Skeletal muscle satellite cell (primary cell): ENCODE data around the gene LGALS1.

Experiments used
- H3K27me3 ChIP-seq: 2 replicates; pipeline ENCODE4 v1.7.0; 2013; ENCODE audit warnings: low read length; ENCODE audit not compliant: control insufficient read depth, insufficient read depth
- H3K36me3 ChIP-seq: 2 replicates; pipeline ENCODE4 v1.7.0; 2013; ENCODE audit warnings: mild to moderate bottlenecking, control low read depth, low read length; ENCODE audit not compliant: insufficient read depth
- H3K4me1 ChIP-seq: 2 replicates; pipeline ENCODE4 v1.7.0; 2013; ENCODE audit warnings: low read length; ENCODE audit not compliant: control insufficient read depth, insufficient read depth
- H3K4me2 ChIP-seq: 2 replicates; pipeline ENCODE4 v1.7.0; 2013; ENCODE audit warnings: mild to moderate bottlenecking, low read length
- H3K4me3 ChIP-seq: 2 replicates; pipeline ENCODE4 v1.7.0; 2013; ENCODE audit warnings: low read length
- H3K9ac ChIP-seq: 2 replicates; pipeline ENCODE4 v1.7.0; 2013; ENCODE audit warnings: mild to moderate bottlenecking, low read depth, low read length, moderate library complexity
- H3K9me3 ChIP-seq: replicated peaks from 2 replicates; pipeline ENCODE4 v1.7.0; 2013; ENCODE audit warnings: mild to moderate bottlenecking, control low read depth, low read length

LGALS1 gene

DNA sequence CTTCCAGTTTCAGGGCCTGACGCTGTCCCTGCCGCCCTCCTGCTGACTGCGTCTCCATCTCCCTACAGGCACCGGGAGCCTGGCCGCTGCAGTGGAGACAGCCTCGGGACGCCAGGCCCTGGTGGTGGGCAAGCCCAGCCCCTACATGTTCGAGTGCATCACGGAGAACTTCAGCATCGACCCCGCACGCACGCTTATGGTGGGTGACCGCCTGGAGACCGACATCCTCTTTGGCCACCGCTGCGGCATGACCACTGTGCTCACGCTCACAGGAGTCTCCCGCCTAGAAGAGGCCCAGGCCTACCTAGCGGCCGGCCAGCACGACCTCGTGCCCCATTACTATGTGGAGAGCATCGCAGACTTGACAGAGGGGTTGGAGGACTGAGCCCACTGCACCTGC lies 9.9 kb upstream of the LGALS1 start:
- peaks cover 12% of the 10 kb centered on the region for H3K36me3 ChIP-seq

DNA sequence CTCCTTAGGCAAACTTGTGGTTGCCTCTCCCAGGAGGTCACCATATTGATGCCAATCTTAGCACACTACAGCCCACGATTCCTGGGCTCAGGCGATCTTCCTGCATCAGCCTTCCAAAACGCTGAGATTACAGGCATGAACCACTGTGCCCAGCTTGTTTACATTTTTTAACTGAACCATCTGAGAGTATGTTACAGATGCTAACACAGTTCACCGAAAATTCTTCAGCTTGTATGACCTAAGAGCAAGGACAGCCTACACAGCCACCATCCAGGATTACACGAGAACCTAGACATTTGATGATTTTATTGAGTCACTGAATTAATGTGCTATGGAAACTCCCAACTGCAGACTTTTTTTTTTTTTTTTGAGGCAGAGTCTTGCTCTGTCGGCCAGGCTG lies 5.8 kb upstream of the LGALS1 start:
- peaks cover 15% of the 10 kb centered on the region for H3K4me1 ChIP-seq
- no peak overlapping the region for H3K9ac ChIP-seq
- no peak overlapping the region for H3K4me3 ChIP-seq
- H3K36me3 ChIP-seq = peaks cover 12% of the 10 kb centered on the region
- no peaks in the 10 kb centered on the region for H3K9me3 ChIP-seq
- no peak overlapping the region for H3K4me2 ChIP-seq
- H3K27me3 ChIP-seq = no peaks in the 10 kb centered on the region

More for the DNA sequence above, 9.9 kb upstream of the LGALS1 start:
- Histone ChIP-seq H3K27me3 (no peaks in the 10 kb centered on the region), H3K4me2 (no peak overlapping the region), H3K4me3 (no peak overlapping the region), H3K9ac (no peak overlapping the region), H3K4me1 (peaks cover 43% of the 10 kb centered on the region), H3K9me3 (no peaks in the 10 kb centered on the region)

DNA sequence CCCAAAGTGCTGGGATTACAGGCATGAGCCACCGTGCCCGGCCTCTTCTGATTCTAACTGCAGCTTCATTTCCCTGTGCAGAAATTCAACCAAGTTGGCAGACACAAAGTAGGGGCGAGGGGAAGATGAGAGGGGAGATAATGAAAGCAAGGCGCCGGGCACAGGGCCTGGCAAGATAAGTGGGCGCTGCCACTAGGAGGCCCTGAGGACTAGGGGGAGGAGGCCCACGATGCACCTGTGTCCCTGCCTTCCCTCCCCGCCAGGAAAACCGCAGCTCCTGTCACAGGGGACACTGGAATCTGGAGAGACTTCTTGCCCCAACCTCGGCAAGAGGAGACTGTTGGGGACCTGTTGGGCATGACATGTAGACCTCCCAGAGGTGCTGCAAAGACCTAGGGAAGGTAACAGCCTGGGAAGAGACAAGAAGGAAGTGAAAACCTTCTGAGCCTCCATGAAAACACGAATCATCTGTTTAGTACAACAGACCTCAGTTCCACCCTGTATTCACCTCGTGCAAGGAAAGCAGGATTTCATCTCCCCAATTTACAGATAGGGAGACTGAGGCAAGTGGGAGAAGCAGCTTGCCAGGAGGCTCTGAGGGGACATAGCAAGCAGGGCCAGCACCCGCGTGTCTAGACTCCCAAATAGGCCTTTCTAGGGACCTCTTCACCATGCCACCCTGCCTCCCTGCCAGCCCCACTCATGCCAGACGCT lies 3.1 kb upstream of the LGALS1 start:
- H3K36me3 ChIP-seq = peaks cover 2% of the 10 kb centered on the region
- no peak overlapping the region for H3K4me2 ChIP-seq
- no peak overlapping the region for H3K9ac ChIP-seq
- H3K4me3 ChIP-seq = no peak overlapping the region
- peaks cover 17% of the 10 kb centered on the region for H3K4me1 ChIP-seq
- H3K9me3 ChIP-seq = no peaks in the 10 kb centered on the region
- H3K27me3 ChIP-seq = no peaks in the 10 kb centered on the region

DNA sequence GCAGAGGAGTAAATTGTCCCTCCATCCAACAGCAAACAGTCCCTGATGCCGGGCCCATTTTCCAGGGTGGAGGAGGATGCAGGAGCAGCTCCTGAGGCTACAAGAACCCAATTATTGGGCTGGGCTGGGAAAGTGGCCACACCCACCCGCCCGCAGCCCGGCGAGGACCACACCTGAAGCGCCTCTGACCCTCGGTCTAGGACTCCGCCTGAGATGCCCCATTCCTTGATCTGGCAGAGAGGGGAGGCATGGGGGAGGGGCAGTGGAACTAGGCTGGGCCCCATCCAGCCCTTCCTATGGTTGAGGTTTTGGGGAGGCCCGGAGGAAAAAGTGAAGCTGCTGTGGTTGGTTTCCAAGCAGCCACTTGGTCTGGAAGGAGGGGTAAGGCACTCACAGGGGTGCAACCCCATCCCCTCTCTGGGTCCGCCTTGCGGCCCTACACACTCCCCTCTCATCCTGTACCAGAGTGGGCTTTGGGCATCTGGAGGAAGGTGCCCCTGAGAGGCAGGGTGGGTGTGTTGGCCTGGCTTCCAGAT lies 2.4 kb upstream of the LGALS1 start:
- Histone ChIP-seq H3K27me3 (no peaks in the 10 kb centered on the region), H3K4me1 (peaks cover 17% of the 10 kb centered on the region), H3K36me3 (peaks cover 6% of the 10 kb centered on the region)

DNA sequence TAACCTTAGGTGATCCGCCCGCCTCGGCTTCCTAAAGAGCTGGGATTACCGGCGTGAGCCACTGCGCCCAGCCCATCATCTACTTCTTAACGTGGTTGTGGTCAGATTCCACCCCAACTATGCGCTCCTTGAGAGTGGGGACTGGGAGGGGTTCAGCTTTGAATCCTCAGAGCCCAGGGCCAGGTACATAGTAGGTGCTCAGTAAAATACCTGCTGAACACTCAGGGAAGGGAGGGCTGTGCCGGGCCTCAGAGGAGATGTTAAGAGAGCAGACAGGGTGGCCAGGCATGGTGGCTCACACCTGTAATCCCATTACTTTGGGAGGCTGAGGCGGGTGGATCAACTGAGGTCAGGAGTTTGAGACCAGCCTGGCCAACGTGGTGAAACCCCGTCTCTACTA lies 1.2 kb upstream of the LGALS1 start:
- Histone ChIP-seq H3K9ac (peak overlapping the region; percentile 36), H3K4me1 (peaks cover 18% of the 10 kb centered on the region), H3K4me2 (peak overlapping the region; percentile 21)

More for the DNA sequence above, 2.4 kb upstream of the LGALS1 start:
- H3K9me3 ChIP-seq = no peaks in the 10 kb centered on the region
- H3K9ac ChIP-seq = no peak overlapping the region
- H3K4me2 ChIP-seq = no peak overlapping the region
- H3K4me3 ChIP-seq = no peak overlapping the region

DNA sequence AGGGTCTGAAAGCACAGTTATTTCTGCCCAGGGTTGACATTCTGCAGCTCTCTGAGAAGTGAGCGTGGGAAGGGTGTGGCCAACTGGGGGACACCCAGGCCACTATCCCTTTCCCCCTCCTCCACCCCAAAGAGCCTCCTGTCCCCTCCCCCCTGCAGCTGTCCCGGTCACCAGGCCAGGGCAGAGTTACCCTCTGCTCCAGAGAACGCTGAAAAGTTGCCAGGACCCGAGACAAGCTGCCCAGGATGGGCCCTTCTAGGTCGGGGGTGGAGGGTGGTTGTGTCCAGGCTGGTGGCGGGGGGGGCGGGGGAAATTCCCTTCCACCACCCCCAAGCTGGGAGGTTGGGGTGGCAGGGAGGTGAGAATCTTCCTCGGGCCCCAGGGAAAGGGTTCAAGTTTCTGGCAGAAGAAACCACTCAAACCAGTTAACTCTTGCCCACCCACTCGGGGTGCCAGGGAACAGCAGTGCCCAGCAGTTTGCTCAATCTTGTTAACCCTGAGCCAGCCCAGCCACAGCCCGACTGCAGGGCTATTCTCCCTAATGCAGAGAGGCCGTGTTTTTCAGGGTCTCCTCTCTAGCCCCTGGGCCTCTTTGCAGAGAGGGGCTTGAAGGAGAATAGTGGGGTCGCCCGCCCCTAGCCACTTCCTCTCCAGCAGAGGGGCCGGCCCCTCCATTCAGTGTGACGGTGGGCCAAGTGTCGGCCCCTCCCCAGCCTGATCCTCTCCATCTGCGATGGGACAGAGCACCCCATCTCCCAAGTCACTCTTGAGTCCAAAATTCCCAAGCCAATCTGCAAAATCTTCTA lies 697 bp downstream of the LGALS1 start:
- peaks cover 22% of the 10 kb centered on the region for H3K36me3 ChIP-seq
- H3K4me2 ChIP-seq = peak overlapping the region; percentile 89
- H3K27me3 ChIP-seq = no peaks in the 10 kb centered on the region
- H3K4me1 ChIP-seq = peaks cover 28% of the 10 kb centered on the region
- peak overlapping the region; percentile 94 for H3K4me3 ChIP-seq
- no peaks in the 10 kb centered on the region for H3K9me3 ChIP-seq
- peak overlapping the region; percentile 91 for H3K9ac ChIP-seq

More for the DNA sequence above, 1.2 kb upstream of the LGALS1 start:
- no peaks in the 10 kb centered on the region for H3K9me3 ChIP-seq
- no peaks in the 10 kb centered on the region for H3K27me3 ChIP-seq
- peaks cover 13% of the 10 kb centered on the region for H3K36me3 ChIP-seq
- no peak overlapping the region for H3K4me3 ChIP-seq

DNA sequence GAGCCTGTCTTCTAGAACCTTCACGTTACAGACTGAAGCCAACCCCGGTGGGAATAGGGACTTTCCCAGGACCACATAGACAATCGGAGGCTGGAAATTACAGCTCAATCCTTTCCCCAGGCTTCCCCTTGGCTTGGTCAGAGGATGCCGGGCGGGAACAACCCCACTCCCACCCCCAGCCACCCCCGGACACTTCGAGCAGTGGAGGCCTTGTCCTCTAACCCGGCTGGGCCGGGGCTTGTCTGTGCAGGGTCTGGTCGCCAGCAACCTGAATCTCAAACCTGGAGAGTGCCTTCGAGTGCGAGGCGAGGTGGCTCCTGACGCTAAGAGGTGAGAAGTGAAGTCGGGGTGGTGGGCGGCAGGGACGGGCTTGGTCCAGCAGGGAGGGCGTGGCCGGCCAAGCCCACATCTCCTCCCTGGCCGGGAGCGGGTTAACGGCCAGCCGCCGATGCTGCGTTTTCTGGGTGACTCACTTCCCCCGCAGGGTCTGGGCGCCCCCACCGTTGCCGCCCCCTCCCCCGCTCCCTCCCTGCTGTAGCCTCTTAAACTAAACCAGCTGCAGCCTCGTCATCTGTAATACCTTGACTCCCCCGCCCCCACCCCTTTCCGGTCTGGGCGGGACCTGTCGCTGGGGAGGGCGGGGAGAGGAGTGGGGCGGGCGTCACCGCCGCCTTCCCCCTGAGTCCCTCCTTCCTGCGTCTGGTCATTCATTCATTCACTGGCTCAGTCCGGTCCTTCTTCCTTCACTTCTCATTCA lies 1.5 kb downstream of the LGALS1 start:
- peak overlapping the region; percentile 89 for H3K4me2 ChIP-seq
- no peaks in the 10 kb centered on the region for H3K27me3 ChIP-seq
- peak overlapping the region; percentile 94 for H3K4me3 ChIP-seq
- H3K36me3 ChIP-seq = peaks cover 22% of the 10 kb centered on the region
- H3K9me3 ChIP-seq = no peaks in the 10 kb centered on the region
- peak overlapping the region; percentile 91 for H3K9ac ChIP-seq
- peaks cover 32% of the 10 kb centered on the region for H3K4me1 ChIP-seq

DNA sequence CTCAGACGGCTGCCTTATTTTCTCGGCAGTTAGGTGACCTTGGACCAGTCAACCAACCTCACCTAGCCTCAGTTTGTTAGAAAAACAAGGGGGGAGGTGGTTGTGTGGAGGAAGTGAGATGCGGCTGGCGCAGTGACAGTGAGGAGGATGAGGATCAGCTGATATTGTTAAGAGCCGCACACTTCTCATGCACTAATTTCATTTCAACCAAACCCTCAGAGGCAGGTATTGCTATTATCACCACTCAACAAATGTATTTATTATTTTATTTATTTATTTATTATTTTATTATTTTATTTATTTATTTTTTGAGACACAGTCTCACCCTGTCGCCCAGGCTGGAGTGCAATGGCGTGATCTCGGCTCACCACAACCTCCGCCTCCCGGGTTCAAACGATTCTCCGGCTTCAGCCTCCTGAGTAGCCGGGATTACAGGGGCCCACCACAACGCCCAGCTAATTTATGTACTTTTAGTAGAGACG lies 2.1 kb downstream of the LGALS1 start:
- Histone ChIP-seq H3K4me3 (peak overlapping the region; percentile 94), H3K4me1 (peaks cover 32% of the 10 kb centered on the region), H3K9me3 (no peaks in the 10 kb centered on the region), H3K9ac (peak overlapping the region; percentile 64), H3K4me2 (peak overlapping the region; percentile 89), H3K36me3 (peaks cover 22% of the 10 kb centered on the region), H3K27me3 (no peaks in the 10 kb centered on the region)

DNA sequence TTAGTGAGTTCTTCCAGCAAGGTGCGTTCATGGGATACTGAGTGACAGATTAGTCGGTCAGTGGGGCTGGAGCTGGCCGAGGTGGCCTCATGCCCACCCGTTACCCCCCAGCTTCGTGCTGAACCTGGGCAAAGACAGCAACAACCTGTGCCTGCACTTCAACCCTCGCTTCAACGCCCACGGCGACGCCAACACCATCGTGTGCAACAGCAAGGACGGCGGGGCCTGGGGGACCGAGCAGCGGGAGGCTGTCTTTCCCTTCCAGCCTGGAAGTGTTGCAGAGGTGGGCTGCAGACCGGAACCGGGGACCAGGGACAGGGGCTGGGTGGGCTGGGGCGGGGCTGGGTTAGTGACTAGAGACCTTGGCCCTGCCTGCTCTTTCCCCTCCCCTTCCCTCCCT lies 2.9 kb downstream of the LGALS1 start:
- Histone ChIP-seq H3K4me2 (peak overlapping the region; percentile 89), H3K4me3 (peak overlapping the region; percentile 94), H3K9me3 (no peaks in the 10 kb centered on the region), H3K36me3 (peaks cover 22% of the 10 kb centered on the region), H3K9ac (peak overlapping the region; percentile 46), H3K27me3 (no peaks in the 10 kb centered on the region), H3K4me1 (peaks cover 32% of the 10 kb centered on the region)

DNA sequence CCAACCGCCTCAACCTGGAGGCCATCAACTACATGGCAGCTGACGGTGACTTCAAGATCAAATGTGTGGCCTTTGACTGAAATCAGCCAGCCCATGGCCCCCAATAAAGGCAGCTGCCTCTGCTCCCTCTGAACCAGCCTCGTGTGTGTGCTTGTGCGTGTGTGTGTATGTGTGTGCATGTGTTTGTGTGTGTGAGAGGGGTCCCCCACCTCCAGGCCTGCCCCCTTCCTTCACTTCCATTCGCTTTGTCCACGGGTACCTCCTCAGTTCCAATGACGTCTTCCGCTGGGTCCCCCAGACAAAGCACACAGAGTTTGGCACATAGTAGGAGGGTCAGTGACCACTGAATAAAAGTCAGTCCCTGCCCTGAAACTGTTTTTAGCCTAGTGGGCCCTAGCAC lies 4.2 kb downstream of the LGALS1 start:
- no peak overlapping the region for H3K9ac ChIP-seq
- H3K4me3 ChIP-seq = no peak overlapping the region
- peaks cover 22% of the 10 kb centered on the region for H3K36me3 ChIP-seq
- H3K4me1 ChIP-seq = peaks cover 26% of the 10 kb centered on the region
- peak overlapping the region; percentile 36 for H3K4me2 ChIP-seq
- H3K27me3 ChIP-seq = no peaks in the 10 kb centered on the region
- no peaks in the 10 kb centered on the region for H3K9me3 ChIP-seq
